SHP77 (cell line): ENCODE data around the gene SAG.

Experiments used
- DNase-seq, 2 experiments: peaks; one replicate each; lab custom pipeline; 2025; lab: John Stamatoyannopoulos, UW

SAG gene

DNA sequence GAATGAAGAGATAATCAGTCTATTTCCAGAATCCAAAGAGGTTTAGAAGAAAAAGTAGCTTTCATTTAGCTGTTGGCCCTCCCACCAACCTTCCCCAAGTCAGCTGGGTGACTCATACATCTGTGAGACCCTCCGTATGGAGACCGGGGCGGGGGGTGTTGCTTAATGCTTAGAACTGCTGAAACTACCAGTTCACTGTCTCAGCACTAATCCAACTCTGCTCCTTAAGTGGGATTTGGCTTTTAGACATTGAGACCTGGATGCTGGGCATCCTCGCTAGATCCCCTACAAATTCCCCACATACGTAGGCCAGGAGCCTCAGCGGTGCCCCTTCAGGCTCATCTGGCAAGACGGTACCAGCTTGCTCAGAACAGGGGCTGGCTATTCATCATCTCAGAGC lies at the start of gene SAG:
Gene SAG (plus strand): TSS at position 252 of the 400 bp plus-strand sequence. CDS start 1,374 bp downstream, outside the sequence.
- DNase-seq = no peak

DNA sequence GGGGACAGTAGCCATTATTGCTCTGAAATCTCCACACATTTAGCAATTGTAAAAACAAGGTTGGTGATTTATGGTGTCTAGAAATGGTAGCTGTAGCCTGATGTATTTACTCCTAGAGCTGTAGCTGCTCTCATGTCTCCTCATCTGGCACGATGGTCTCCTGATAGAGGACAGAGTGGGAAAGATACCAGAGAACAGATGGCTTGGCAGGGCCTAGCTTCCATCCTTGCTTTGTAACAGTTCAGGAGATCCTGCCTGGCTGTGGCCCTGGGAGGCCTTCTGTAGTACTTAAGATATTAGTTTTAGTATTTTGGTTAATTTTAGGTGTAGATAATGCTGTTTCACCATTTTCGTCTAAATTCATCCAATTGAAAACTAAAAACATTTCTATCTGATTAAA lies 49.4 kb upstream of the SAG start:
- no peak for DNase-seq

DNA sequence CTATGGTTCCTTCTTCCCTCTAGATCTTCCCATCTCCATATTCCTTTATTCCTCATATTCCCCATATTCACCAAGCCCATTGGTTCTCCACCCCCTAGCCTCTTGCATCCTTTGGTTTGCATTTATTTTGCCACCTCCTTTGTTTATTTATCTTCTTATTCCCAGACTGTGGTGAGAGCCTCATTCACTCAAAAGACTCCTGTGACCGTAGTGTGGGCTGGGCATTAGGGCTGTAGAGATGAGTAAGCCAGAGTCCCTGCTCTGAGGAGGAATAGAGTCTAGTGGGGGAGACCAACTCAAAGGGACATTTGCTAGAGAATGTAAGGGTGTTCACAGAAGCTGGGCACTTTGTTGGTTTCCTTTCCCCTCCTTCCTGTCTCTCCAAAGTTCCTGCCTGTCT lies 47.9 kb upstream of the SAG start:
- DNase-seq = no peak

DNA sequence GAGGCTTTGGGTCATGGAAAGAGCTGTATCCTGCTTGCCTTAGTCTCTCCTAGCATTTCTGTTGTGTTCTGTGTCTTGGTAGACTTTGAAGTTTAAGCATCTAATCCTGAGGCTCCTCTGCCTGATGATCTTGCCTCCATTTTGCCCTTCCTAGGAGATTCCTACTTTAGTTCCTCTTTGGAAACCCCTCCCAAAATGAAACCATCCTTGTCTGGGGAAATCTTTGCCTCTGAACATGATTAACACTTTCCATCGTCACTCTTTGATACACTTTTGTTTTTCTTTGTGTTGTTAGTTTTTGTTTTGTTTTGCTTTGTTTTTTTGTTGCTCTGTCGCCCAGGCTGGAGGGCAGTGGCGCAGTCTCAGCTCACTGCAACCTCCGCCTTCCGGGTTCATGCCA lies 47.0 kb upstream of the SAG start:
- DNase-seq = no peak

DNA sequence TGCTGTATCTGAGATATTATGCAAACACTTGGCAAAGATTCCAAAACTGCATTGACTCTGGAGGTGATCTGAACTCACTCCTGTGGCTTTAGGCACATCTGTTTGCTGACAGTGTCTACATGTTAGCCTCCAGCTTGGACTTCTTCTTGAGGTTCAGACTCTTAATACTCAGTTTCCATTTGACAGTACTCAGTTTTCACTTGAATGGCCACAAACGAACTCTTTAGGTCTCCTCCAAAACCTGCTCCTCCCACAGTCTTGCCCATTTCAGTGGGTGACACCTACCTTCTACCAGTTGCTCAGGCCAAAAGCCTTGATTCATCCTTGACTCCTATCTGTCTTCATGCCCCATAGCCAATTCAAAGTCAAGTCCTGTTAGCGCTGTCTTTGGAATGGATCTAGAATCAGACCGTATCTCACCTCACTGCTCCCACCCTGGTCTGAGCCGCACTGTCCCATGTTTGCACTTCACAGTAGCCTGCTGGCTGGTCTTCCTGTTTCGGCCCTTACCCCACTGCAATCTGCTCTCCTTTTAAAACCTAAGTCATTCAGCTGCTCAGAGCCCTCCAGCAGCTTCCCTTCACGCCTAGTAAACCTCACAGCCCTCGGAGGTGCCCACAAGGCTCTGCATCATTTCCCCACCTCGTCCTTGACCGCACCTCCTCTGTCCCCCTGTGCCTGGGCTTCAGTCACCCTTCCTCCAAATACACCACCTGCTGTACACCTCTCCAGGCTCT lies 45.6 kb upstream of the SAG start:
- DNase-seq = no peak

DNA sequence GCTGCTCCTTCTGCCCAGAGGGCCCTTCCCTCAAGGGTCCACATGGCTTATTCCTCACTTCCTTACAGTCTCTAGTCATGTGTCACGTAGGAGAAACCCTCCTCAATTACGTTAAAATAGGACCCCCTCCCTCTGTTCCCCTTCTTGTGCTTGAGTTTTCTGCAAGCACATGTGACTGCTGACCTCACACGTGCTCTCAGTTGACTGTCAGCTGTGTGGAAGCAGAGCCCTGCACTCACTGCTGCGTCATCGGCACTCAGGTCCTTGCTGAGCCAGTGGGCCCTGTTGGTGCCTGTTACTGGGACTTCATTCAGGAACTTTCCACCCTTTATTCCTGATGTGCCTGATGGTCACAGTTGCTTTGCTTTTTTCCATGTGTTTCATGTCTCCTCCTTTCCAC lies 45.1 kb upstream of the SAG start:
- no peak for DNase-seq

DNA sequence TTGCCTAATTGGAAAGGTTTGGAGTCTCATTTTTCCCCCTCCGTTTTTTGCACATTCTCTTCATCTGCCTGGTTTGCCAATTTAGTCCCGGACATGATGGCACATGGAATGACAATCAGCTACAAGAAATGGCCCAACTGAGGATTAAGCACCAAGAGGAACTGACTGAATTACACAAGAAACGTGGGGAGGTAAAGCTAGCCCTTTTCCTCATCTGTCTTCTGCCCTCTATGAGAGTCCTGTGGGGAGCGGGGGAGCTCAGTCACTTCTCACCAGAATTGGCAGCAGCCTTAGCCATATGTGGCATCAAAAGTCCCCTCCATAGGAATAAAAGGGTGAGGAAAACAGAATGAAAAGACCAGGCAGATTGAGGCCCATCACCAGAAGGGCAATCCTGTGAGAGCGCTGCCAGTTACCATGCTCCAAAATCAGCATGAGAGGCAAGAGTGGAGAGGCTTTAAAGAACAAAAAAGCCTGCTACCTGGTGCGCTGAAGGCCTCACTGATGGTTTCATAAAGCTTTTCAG lies 44.5 kb upstream of the SAG start:
- no peak for DNase-seq

DNA sequence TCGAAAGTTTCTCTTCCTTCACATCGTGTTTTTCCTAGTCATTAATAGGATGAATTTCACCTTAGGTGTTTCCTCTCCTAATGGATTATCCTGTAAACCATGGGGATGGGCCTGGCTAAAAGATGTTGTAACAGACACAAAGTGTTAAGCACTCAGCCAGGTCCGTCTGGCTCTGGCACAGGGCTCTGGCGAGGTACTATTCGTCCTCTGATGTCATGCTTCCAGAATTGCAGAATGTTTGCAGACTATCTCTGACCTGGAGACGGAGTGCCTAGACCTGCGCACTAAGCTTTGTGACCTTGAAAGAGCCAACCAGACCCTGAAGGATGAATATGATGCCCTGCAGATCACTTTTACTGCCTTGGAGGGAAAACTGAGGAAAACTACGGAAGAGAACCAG lies 42.9 kb upstream of the SAG start:
- no peak for DNase-seq

DNA sequence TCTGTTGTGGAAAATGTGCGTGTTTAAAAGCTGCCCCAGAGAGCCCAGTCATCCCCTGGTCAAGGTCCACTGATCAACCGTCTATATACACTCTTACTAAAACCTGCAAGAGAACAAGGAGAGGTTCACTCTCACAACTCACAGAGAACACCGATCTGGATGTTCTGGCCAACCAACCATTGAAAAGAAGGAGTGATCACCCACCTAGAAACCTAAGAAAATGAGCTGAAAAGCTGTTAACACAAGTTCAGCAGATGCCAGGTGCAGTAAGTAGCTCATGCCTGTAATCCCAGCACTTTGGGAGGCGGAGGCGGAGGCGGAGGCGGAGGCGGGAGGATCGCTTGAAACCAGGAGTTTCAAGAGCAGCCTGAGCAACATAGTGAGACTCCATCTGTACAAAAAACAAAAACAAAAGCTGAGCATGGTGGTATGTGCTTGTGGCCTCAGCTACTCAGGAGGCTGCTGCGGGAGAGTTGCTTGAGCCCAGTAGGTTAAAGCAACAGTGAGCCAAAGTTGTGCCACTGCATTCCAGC lies 41.7 kb upstream of the SAG start:
- DNase-seq = no peak

DNA sequence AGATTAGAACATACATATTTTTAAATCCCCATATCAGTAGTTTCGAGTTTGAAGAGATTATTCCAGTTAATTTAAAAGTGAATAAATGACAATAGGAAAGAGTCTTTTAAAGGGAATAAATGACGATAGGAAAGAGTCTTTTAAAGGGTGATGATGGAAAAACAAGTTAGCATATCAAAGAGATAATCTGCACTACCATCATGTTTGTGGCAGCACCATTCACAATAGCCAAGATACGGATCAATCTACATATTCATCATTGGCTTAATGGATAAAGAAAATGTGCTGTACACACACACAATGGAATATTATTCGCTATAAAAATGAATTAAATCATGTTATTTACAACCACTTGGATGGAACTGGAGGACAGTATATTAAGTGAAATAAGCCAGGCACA lies 41.1 kb upstream of the SAG start:
- no peak for DNase-seq

DNA sequence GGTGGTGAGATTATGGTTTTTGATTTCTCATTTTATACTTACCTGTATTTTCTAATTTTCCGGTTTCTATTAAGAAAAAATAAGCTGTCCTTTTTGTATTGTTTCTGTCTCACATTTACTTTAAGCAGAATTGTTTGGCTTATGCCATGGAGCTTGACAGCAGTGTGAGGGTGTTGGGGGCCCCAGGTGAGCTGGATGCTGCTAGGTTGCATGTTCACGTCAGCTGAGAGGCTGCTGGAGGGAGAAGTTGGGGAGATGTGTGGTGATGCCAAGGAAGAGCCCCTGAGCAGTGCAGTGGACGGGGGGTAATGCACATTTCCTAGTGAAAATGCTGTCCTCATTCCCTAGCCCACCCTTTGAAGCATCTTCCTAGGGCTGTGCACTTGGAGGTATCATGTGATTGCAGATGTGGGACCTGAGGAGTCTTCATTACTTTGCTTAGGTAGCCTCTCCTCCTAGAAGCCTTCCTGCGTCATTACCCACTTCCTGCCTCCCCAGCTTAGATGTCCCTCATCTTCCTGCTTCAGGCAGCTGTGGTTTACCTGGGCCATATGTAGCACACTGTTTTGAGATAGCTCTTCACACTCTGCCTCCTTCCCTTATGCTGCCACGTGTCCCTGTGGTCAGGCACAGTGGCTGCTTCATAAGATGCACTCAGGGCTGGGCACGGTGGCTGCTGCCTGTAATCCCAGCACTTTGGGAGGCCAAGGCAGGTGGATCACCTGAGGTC lies 39.9 kb upstream of the SAG start:
- DNase-seq = no peak

DNA sequence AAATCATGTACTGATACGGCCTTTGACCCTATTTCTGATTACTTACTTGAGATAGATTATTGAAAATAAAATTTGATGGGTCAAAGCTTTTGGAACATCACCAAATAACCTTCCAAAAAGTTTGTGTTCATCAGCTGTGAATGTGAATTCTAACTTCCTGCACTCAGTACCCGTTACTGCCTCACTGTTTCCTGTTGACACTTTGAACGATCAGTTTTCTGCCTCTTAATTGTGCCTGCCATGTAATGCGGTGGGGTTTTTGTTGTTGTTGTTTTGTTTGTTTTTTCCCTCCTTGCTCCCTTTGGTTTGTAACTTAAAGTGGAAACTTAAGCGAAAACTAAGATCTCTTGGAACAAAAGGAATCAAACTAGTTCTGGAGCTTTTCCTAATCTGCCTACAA lies 37.2 kb upstream of the SAG start:
- DNase-seq = no peak

DNA sequence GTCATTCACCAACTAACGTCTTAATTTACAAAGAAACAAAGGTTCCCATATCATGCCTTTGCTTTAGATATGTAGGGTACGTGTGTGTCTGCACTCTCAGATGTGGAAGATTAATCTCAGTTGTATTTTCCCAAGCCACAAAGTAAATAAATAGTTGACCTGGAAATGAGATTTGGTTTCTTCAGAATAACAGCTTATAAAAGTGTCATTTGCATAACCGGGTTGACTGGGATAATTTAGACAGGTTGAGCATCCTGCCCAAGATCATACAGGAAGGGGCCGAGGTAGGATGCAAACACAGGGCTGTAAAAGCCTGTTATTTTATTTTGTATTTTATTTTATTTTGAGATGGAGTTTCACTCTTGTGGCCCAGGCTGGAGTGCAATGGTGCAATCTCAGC lies 36.7 kb upstream of the SAG start:
- DNase-seq = no peak

DNA sequence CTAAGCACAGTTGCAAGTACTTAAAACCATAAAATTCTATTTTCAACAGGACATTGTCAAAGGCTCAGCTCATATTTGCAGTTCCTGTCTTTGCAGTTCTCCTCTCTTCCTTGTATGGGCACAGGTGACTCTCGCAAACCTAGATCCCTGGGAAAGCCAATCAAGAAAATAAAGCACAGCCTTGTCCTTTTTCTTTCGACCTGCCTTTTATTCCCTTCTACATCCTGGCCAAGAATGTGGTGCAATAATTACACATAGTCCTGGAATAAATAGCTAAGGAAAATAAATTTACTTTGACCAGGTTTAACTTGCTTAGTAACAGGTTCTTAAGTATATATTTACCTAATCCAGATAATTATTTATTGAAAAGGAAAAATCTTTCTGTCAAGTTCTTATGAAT lies 35.9 kb upstream of the SAG start:
- DNase-seq = no peak

DNA sequence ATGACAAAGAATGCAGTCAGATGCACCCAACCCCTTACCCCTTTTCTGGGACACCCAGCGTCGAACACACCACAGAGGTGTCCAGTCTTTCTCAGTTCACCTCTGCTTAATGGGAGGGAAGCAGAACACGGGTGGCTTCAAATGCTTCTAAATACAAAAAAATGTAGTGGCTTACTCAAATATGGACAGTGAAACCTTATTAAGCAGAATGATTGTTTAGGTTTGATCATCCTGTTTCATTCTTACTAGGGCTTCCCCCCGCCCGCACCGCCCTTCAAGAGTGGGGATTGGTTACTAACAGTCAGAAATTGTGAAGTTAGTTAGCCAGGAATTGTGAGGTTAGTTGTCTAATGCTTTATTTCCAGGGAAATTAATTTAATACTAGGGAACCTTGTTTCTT lies 34.5 kb upstream of the SAG start:
- DNase-seq = no peak

DNA sequence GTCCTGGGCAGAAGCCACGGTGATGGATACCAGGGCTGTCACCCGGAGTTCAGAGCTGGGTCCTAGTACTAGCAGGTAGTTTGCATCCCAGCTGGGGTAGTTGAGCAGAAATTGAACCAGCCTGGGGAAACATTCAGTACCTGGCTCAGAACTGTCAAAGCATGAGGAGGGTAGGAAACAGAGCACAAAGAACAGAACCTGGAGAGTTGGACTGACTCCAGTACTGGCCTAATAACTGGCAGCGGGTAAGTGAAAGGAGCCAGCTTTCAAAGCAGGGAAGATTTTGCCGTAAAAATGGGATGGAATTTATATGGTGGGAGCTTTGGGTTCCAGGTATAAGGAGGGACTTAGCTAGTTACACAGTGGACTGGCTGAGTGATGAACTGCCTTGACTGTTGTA lies 32.4 kb upstream of the SAG start:
- DNase-seq = no peak

DNA sequence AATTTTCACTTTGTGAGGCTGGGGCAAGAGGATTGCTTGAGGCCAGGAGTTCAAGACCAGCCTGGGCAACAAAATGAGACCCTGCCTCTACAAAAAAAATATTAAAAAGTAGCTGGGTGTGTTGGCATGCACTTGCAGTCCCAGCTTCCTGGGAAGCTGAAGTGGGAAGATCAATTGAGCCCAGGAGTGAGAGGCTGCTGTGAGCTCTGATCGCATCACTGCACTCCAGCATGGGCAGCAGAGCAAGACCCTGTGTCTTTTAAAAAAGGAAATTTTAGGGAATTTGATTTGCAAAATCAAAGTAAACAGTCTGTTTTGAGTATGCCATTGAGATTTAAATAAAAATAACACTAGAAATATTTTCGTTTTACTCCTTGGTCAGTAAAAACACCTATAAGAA lies 28.7 kb upstream of the SAG start:
- no peak for DNase-seq

DNA sequence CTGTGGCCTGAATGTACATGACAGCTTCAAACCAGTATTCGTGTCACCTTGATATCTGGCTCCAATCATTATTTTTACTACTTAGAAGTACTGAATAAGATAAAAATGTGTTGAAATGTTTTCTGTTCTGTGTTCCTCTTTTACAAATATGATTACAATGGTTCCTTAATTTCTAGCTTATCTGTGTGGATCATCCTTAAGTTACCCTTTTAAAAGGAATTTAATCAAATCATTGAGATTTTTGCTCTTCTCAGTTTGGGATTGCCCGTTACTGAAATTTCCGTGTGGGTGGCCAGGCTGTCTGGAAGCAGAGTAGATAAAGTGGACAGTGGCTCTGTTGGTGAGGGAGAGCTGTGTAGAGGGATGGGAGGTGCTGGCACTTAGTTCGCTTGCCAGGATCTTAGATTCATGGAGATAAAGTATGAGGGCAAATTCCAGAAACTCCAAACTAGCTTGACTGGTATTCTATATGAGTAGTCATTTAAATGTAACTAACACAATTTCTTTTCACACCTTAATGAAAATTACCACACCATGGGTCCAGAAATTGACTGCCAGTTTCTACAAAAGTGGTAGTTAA lies 27.4 kb upstream of the SAG start:
- no peak for DNase-seq

DNA sequence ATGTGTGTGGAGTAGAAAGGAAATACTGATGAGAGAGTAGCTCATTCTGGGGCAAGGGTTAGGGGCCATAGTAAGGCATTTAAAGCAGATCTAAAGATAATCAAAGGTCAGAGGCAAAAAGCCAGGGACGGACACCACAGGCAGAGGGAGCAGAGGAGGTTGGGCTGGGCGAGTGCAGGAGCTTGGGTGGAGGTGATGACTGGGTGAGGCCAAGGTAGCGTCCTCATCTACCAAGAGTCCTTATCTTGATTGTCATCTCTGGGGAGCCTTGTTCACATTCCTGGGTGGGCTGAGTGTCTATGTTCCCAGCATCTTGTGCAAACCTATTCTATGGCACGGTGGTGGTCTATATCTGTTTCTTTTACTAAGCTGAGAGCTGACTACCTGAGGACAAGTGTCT lies 26.1 kb upstream of the SAG start:
- DNase-seq = no peak

DNA sequence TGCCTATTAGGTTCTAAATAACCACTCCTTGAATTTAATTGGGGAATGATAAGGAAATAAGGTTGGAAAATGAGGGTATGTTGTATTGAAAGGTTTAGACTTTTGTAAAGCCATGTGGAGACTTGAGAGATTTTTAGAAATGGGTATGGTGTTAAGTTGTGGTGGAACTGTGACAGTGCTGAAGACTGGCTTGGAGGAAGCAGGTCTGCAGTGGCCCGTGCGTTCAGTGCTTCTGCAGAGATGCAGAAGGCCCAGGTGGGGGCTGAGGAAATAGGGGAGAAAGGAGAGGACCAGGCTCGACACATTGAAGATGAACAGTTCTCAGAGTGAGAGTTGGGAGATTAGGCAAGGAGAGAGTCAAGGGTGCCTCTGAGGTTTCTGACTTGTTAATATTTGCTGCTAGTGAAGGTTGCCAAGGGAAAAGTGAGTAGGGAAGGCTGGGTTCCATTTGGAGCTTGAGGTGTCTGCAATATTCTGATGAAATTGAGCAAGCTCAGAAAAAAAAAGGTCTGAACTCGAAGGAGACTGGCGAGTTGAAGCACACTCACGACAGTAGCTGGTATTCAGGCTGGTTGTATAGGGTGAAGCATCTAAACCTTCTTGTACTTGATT lies 25.5 kb upstream of the SAG start:
- DNase-seq = no peak

DNA sequence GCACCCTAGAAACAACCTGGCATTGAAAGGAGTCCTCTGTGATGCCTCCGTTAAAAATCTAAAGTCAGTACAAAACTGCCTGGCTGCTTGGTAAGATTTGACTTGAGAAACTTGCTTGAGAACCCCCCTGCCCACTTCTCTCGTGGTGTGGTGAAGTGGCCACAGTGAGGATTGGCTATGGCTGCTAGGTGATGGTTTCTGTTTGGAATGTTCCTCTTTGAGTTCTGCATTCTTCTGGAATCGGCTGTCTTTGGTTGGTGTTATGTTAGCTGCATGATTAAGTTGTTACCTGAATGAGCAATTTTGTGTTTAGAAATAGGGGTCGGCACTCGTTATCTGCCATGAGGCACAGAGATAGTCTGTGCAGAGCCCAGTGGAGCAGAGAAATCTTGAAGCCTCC lies 21.7 kb upstream of the SAG start:
- DNase-seq = no peak

DNA sequence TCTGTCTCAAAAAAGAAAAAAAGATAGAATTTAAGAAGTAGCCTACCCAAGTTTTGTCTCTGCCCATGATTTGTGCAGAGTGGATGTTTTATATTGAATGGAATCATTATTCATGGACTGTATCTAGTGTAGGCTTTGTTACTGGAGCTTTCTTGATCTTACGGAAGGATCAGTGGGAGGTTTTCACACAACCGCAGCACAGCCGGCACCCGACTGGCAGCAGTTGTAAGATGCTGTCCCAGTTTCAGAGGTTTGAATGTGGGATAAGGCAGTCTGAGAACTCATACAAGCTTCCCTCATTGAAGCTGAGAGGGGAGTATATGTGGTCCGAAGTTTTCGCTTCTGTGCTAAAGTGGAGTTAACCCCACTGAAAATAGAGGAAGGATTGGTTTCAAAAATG lies 19.7 kb upstream of the SAG start:
- no peak for DNase-seq

DNA sequence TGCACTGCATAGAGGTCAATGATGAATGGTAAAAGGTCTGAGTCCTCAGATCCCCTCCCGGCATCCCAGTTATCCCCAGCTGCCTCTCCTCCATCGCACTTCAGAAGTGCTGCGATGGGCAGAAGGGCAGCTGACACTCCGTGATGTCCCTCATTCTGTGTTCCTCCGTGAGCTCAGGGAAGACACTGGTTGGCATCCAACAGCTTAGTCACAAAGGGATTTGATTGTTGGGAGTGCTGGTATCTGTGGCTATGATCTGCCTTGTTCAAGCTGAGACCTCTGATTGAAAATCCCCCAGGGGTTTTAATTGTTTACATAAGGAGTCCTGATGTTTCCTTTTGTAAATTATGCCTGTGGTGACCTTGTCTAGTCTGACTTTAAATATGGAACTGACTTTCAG lies 19.0 kb upstream of the SAG start:
- DNase-seq = no peak
